Adrenal gland (tissue), 12 donors: ENCODE data around the gene RAB4A. TPM values are rescaled to one million over a fixed set of nuclear protein-coding genes. Genes with fewer than 3 reads are reported as not detected.

ENCODE experiments used
- DNase-seq, 7 donors: peaks; one replicate each; pipeline ENCODE4 v3.0.0-alpha.2; 2019 to 2020
- H3K27ac ChIP-seq, 5 donors: fragments of 200-600 bp; sonication (generic) in 4 of 5; 1 replicate in 3 of 5; 2 replicates in 2 of 5; pipeline versions ENCODE4 v1.5.1 to v1.8.0; 2016 to 2020; ENCODE audit warnings: mild to moderate bottlenecking in 1 of 5
- H3K27me3 ChIP-seq: fragments of 200-600 bp; 2 replicates; pipeline ENCODE4 v1.8.0; 2021
- H3K36me3 ChIP-seq, 2 donors: fragments of 200-600 bp; replicated peaks in 1 of 2; 1 replicate in 1 of 2; 2 replicates in 1 of 2; pipeline versions ENCODE4 v1.5.1 to v1.8.0; 2018 to 2022
- H3K4me1 ChIP-seq, 2 donors: fragments of 200-600 bp; replicated peaks in 1 of 2; 1 replicate in 1 of 2; 2 replicates in 1 of 2; pipeline versions ENCODE4 v1.5.1 to v1.8.0; 2018 to 2021
- H3K4me3 ChIP-seq, 4 donors: fragments of 200-600 bp; sonication (generic) in 3 of 4; one replicate each; pipeline ENCODE4 v1.5.1; 2016 to 2018
- H3K9me3 ChIP-seq, 3 donors: fragments of 200-600 bp; sonication (generic) in 1 of 3; replicated peaks in 1 of 3; 1 replicate in 2 of 3; 2 replicates in 1 of 3; pipeline versions ENCODE4 v1.5.1 to v1.8.0; 2016 to 2021
- POLR2A ChIP-seq, 2 donors: fragments of 450-650 bp; IDR thresholded peaks; one replicate each; pipeline ENCODE4 v1.6.1; 2017; ENCODE audit warnings: antibody characterized with exemption in 2 of 2, mild to moderate bottlenecking in 2 of 2, moderate library complexity in 1 of 2
- WGBS, 4 donors: extraction: QIAGEN DNeasy Blood & Tissue Kit in 2 of 4; methylation state at CpG; one replicate each; pipeline versions ENCODE4 v1.1.5 to v1.1.7; 2013 to 2017; 5-methylcytosine and 5-hydroxymethylcytosine counted together
- intact Hi-C, 2 donors: fragments of 100-400 bp; cut with DNase I; formaldehyde crosslinking; loops; one replicate each; pipeline versions ENCODE4 v1.14.1 to v1.15.0; 2022 to 2023
- polyA plus RNA-seq, 3 donors: library from polyadenylated mRNA; stranded (reverse); fragments of 200-250 nt in 2 of 3; fragments of 350-450 nt in 1 of 3; fragmentation: Illumina TruSeq in 1 of 3; extraction: RNeasy Lipid Tissue Mini Kit (QIAGEN cat#74804) in 1 of 3; gene quantifications; one replicate each; pipeline ENCODE4 v1.2.3, GENCODE V29; 2013 to 2014
- total RNA-seq, 9 donors: library from RNA; depleted of rRNA in 4 of 9; stranded (reverse); fragments of >200 nt in 4 of 9; fragments of 120-200 nt in 1 of 9; fragmentation: NEBNext Ultra II Directional in 1 of 9; extraction: Animal tissue kit (Norgen Biotek cat#: 25700) in 1 of 9; gene quantifications; one replicate each; pipeline versions ENCODE4 v1.1.0 to v1.2.4, GENCODE V29; 2013 to 2023
- TF ChIP-seq, protein P1 (sequence below), 6 experiments: fragments of 450-650 bp in 4 of 6; fragments of 200-600 bp in 2 of 6; sonication (generic) in 1 of 6; IDR thresholded peaks; 1 replicate in 5 of 6; 2 replicates in 1 of 6; pipeline versions ENCODE4 v1.5.1 to v1.8.0; 2016 to 2021; ENCODE audit warnings: antibody characterized with exemption in 6 of 6, mild to moderate bottlenecking in 2 of 6, moderate library complexity in 1 of 6
- donor health status: healthy with polysubstance abuse.
- donor health status: Bipolar disorder and iron deficiency.
- donor health status: DM: yes; HTN: yes; CAD: no.
- donor health status: DM: no; HTN: no; CAD: no.
- donor health status: DM: no; HTN: no; CAD: no.
- donor health status: DM: yes; HTN: yes; CAD: no.

The RAB4A gene
- total and polyA plus RNA-seq, 12 donors = 14.5 to 80.9 (median 45.3) TPM

DNA sequence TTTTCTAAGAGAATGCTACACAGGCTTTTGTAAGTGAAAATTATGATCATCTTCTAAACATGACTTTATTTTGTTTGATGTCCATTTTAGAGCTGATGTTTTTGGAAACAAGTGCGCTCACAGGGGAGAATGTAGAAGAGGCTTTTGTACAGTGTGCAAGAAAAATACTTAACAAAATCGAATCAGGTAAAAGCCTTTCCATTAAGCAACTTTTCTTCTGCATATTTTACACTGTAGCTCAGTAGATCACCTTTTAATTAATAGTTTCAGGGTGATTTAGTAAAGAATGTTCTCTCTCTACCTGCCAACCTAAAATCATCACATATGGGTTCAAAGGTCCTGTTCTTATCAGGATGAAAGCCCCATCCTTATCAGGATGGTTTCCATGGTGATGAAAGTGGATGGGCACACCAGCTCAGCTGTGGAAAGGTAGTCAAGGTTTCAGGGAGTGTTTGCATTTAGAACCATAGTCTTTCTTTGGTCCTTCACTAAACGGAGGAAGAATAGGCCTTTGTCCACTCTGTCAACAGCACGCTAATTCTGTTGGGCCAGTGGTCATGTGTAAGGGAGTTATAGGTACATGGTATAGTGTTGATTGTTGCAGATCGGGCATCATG, 28.1 kb downstream of the RAB4A start:
- 91 to 94% (median 94%) methylated on average over 5 of the region's 5 CpGs for WGBS, 4 donors
- peaks cover 0 to 44% of the 10 kb centered on the region in 2 donors for H3K36me3 ChIP-seq
- H3K4me3 ChIP-seq = no peak overlapping the region
- no peaks in the 10 kb centered on the region for H3K9me3 ChIP-seq
- H3K27me3 ChIP-seq = no peaks in the 10 kb centered on the region
- DNase-seq = no peak
- TF ChIP-seq, protein P1, sequence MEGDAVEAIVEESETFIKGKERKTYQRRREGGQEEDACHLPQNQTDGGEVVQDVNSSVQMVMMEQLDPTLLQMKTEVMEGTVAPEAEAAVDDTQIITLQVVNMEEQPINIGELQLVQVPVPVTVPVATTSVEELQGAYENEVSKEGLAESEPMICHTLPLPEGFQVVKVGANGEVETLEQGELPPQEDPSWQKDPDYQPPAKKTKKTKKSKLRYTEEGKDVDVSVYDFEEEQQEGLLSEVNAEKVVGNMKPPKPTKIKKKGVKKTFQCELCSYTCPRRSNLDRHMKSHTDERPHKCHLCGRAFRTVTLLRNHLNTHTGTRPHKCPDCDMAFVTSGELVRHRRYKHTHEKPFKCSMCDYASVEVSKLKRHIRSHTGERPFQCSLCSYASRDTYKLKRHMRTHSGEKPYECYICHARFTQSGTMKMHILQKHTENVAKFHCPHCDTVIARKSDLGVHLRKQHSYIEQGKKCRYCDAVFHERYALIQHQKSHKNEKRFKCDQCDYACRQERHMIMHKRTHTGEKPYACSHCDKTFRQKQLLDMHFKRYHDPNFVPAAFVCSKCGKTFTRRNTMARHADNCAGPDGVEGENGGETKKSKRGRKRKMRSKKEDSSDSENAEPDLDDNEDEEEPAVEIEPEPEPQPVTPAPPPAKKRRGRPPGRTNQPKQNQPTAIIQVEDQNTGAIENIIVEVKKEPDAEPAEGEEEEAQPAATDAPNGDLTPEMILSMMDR (IDR thresholded peaks at IDR 0.05) = no peak
- TF ChIP-seq POLR2A (IDR thresholded peaks at IDR 0.05) = no peak
- no peaks in the 10 kb centered on the region for H3K4me1 ChIP-seq
- no peak overlapping the region for H3K27ac ChIP-seq
- intact Hi-C loops = no loop called here

GRCh38 chr1:229300099-229300757, 29.3 kb downstream of the RAB4A start:
- no peaks in the 10 kb centered on the region for H3K4me1 ChIP-seq
- H3K27me3 ChIP-seq = no peaks in the 10 kb centered on the region
- WGBS, 4 donors = 88 to 97% (median 95%) methylated on average over 6 of the region's 6 CpGs
- intact Hi-C loops = no loop called here
- H3K27ac ChIP-seq = no peak overlapping the region
- peaks cover 0 to 52% of the 10 kb centered on the region in 2 donors for H3K36me3 ChIP-seq
- H3K4me3 ChIP-seq = no peak overlapping the region
- TF ChIP-seq, protein P1 (IDR thresholded peaks at IDR 0.05) = no peak
- TF ChIP-seq POLR2A (IDR thresholded peaks at IDR 0.05) = no peak
- no peak for DNase-seq
- H3K9me3 ChIP-seq = no peaks in the 10 kb centered on the region

DNA sequence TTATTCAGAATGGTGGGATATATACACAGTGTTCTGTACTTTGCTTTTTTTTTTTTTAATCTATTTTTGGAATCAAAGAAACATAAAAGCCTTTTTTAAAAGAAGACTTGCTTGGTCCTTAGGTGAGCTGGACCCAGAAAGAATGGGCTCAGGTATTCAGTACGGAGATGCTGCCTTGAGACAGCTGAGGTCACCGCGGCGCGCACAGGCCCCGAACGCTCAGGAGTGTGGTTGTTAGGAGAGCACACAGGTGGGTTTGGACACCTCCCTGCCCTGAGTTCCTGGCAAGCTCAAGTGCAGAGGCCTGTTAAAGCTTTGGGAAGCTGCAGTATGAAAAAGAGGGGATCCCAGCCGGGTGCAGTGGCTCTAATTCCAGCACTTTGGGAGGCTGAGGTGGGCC, 31.8 kb downstream of the RAB4A start:
- DNase-seq = no peak
- Histone ChIP-seq H3K36me3 (peaks cover 0 to 54% of the 10 kb centered on the region in 2 donors), H3K9me3 (no peaks in the 10 kb centered on the region), H3K4me3 (no peak overlapping the region), H3K4me1 (no peaks in the 10 kb centered on the region), H3K27ac (no peak overlapping the region), H3K27me3 (no peaks in the 10 kb centered on the region)
- TF ChIP-seq, protein P1 (IDR thresholded peaks at IDR 0.05) = no peak
- no peak for TF ChIP-seq POLR2A (IDR thresholded peaks at IDR 0.05)
- WGBS, 4 donors = 94 to 99% (median 97%) methylated on average over 8 of the region's 8 CpGs
- intact Hi-C loops = no loop called here

GRCh38 chr1:229303855-229304254, 32.9 kb downstream of the RAB4A start:
- H3K27me3 ChIP-seq = no peaks in the 10 kb centered on the region
- no peak overlapping the region for H3K27ac ChIP-seq
- peaks cover 0 to 53% of the 10 kb centered on the region in 2 donors for H3K36me3 ChIP-seq
- H3K9me3 ChIP-seq = no peaks in the 10 kb centered on the region
- WGBS, 4 donors = 93 to 95% (median 93%) methylated on average over 4 of the region's 4 CpGs
- DNase-seq = no peak
- intact Hi-C loops = no loop called here
- TF ChIP-seq, protein P1 (IDR thresholded peaks at IDR 0.05) = no peak
- TF ChIP-seq POLR2A (IDR thresholded peaks at IDR 0.05) = no peak
- H3K4me3 ChIP-seq = no peak overlapping the region
- H3K4me1 ChIP-seq = no peaks in the 10 kb centered on the region
